K562 (cell line): ENCODE data around the gene NYAP1. TPM values are rescaled to one million over a fixed set of nuclear protein-coding genes. Genes with fewer than 3 reads are reported as not detected.

ENCODE experiments used
- ATAC-seq: fragments of 200-7000 bp; cut with Tn5 transposase; 3 replicates; pipeline ENCODE4 v1.9.1; 2020; ENCODE audit warnings: moderate library complexity
- BruUV-seq: library from RNA; stranded (reverse); fragments of 400-500 nt; replicated peaks from 2 replicates; lab custom pipeline; 2021; lab: Mats Ljungman, UMichigan
- CTCF ChIA-PET: fragments of 300-600 bp; formaldehyde crosslinking; extraction: SDS; loops from one replicate; lab custom pipeline; 2021; ENCODE audit warnings: low intra/inter-chr PET ratio; lab: Yijun Ruan, JAX
- POLR2A ChIA-PET: fragments of 300-600, 350-650 bp; sonication (Branson Sonifier 250); formaldehyde crosslinking; extraction: SDS; loops from one replicate; lab custom pipeline; 2021; ENCODE audit warnings: antibody characterized with exemption, inconsistent platforms; lab: Yijun Ruan, JAX
- DNase-seq, 4 experiments: peaks; one replicate each; pipeline versions ENCODE4 v3.0.0 to v3.0.0-alpha.2; 2011 to 2018; ENCODE audit warnings: low spot score in 3 of 4, mixed read lengths in 3 of 4; ENCODE audit errors: extremely low read depth in 1 of 4
- FAIRE-seq: peaks from 2 replicates; lab custom pipeline; 2011; peaks lifted over from hg19 to GRCh38; lab: Jason Lieb, UNC
- H2AFZ ChIP-seq: 2 replicates; pipeline ENCODE4 v1.6.0; 2011; ENCODE audit warnings: low read depth, low read length, control low read depth, inconsistent platforms
- H3K27ac ChIP-seq: fragments of 200-600 bp; 3 replicates; pipeline ENCODE4 v1.8.0; 2011; ENCODE audit warnings: low read depth, mild to moderate bottlenecking, control low read depth, inconsistent platforms, low read length, moderate library complexity, mixed read lengths; ENCODE audit errors: extremely low read depth
- H3K27me3 ChIP-seq, 2 experiments: fragments of 300-600 bp in 1 of 2; 2 replicates in 1 of 2; 3 replicates in 1 of 2; pipeline versions ENCODE4 v1.6.0 to v1.8.0; 2011; ENCODE audit warnings: inconsistent platforms in 2 of 2, low read length in 2 of 2, mild to moderate bottlenecking in 1 of 2, mixed read lengths in 1 of 2, moderate library complexity in 1 of 2; ENCODE audit not compliant: control insufficient read depth in 2 of 2, insufficient read depth in 2 of 2
- H3K36me3 ChIP-seq: fragments of 300-600 bp; 3 replicates; pipeline ENCODE4 v1.8.0; 2011; ENCODE audit warnings: mild to moderate bottlenecking, low read length, inconsistent platforms; ENCODE audit not compliant: control insufficient read depth, insufficient read depth
- H3K4me1 ChIP-seq, 2 experiments: fragments of 200-600 bp in 1 of 2; replicated peaks in 1 of 2; 2 replicates in 1 of 2; 3 replicates in 1 of 2; pipeline versions ENCODE4 v1.5.1 to v1.8.0; 2011; ENCODE audit warnings: inconsistent platforms in 2 of 2, low read length in 2 of 2, mild to moderate bottlenecking in 1 of 2, mixed read lengths in 1 of 2, moderate library complexity in 1 of 2; ENCODE audit not compliant: control insufficient read depth in 2 of 2, insufficient read depth in 2 of 2
- H3K4me2 ChIP-seq: 2 replicates; pipeline ENCODE4 v1.6.1; 2011; ENCODE audit warnings: low read length, control low read depth, inconsistent platforms, mixed read lengths; ENCODE audit not compliant: insufficient read depth
- H3K4me3 ChIP-seq: fragments of 200-600 bp; sonication (generic), shearing (Covaris generic); 2 replicates; pipeline ENCODE4 v1.5.1; 2016; ENCODE audit warnings: control low read depth, inconsistent platforms
- H3K79me2 ChIP-seq: fragments of 200-600 bp; 3 replicates; pipeline ENCODE4 v1.8.0; 2011; ENCODE audit warnings: low read length, inconsistent platforms; ENCODE audit not compliant: control insufficient read depth, insufficient read depth
- H3K9ac ChIP-seq, 2 experiments: 2 replicates each; pipeline versions ENCODE4 v1.6.0 to v1.6.1; 2011; ENCODE audit warnings: low read depth in 2 of 2, low read length in 2 of 2, control low read depth in 1 of 2, inconsistent platforms in 1 of 2, mild to moderate bottlenecking in 1 of 2, mixed read lengths in 1 of 2; ENCODE audit not compliant: insufficient read depth in 1 of 2
- H3K9me1 ChIP-seq: one replicate; pipeline ENCODE4 v1.6.0; 2011; ENCODE audit warnings: inconsistent platforms, mild to moderate bottlenecking, low read length, moderate library complexity; ENCODE audit not compliant: control insufficient read depth, insufficient read depth
- H3K9me3 ChIP-seq: replicated peaks from 2 replicates; pipeline ENCODE4 v1.5.1; 2011; ENCODE audit warnings: low read depth, low read length, inconsistent platforms; ENCODE audit not compliant: control insufficient read depth, insufficient read depth
- H4K20me1 ChIP-seq: replicated peaks from 2 replicates; pipeline ENCODE4 v1.6.1; 2011; ENCODE audit warnings: low read length, inconsistent platforms, mixed read lengths; ENCODE audit not compliant: control insufficient read depth, insufficient read depth
- CTCF ChIP-seq, 3 experiments: IDR thresholded peaks in 2 of 3; conservative IDR thresholded peaks in 1 of 3; 2 replicates each; pipeline ENCODE4 v1.5.1; 2011 to 2012; ENCODE audit warnings: low read length in 3 of 3, mild to moderate bottlenecking in 3 of 3, control low read depth in 2 of 3, improper control_type of control experiment in 1 of 3, inconsistent platforms in 1 of 3, low read depth in 1 of 3, mixed read lengths in 1 of 3, moderate library complexity in 1 of 3; ENCODE audit not compliant: insufficient read depth in 2 of 3
- POLR2H ChIP-seq: IDR thresholded peaks from 2 replicates; pipeline ENCODE4 v1.6.1; 2016; ENCODE audit warnings: missing genetic modification characterization, low read depth, mild to moderate bottlenecking, control low read depth, missing compliant biosample characterization, moderate library complexity
- RAD21 ChIP-seq, 2 experiments: fragments of 250-450 bp in 1 of 2; fragments of 450-650 bp in 1 of 2; sonication (Bioruptor Pico) in 1 of 2; formaldehyde crosslinking in 1 of 2; IDR thresholded peaks in 1 of 2; conservative IDR thresholded peaks in 1 of 2; 2 replicates each; pipeline versions ENCODE4 v1.4.0 to v1.8.0; 2020 to 2022; ENCODE audit warnings: mild to moderate bottlenecking in 2 of 2, moderate library complexity in 1 of 2
- RNF219 ChIP-seq: fragments of 250-450 bp; sonication (Bioruptor Pico); IDR thresholded peaks from 2 replicates; pipeline ENCODE4 v1.5.0; 2022; ENCODE audit warnings: mild to moderate bottlenecking
- WGBS: fragments of 100-300 bp; shearing (Covaris generic); methylation state at CpG from one replicate; pipeline ENCODE4 v1.1.6; 2016; ENCODE audit warnings: low coverage, mixed read lengths; ENCODE audit not compliant: insufficient coverage; ENCODE audit errors: missing lambda C conversion rate; 5-methylcytosine and 5-hydroxymethylcytosine counted together
- in situ Hi-C: fragments of 300-500 bp; cut with MboI; formaldehyde crosslinking; loops from 4 replicates; pipeline ENCODE4 v1.15.0; 2018; ENCODE audit warnings: inconsistent platforms, mixed read lengths
- intact Hi-C: fragments of 100-400 bp; cut with micrococcal nuclease; formaldehyde crosslinking; loops from 2 replicates; pipeline ENCODE4 v1.14.2; 2022
- polyA plus RNA-seq, 8 experiments: library from polyadenylated mRNA; depleted of rRNA in 4 of 8; stranded (reverse) in 5 of 8; unstranded in 3 of 8; fragments of >200 nt; fragmentation: Nextera tagmentation in 2 of 8; fragmentation: Illumina TruSeq in 1 of 8; extraction: Ambion mirVana in 2 of 8; extraction: Trizol in 1 of 8; gene quantifications; 2 replicates each; pipeline versions ENCODE4 v1.2.1 to v1.2.3, GENCODE V29; 2011 to 2014; ENCODE audit warnings: inconsistent platforms in 1 of 8, missing spikeins in 1 of 8
- total RNA-seq, 7 experiments: library from RNA; depleted of rRNA in 6 of 7; stranded (reverse); fragments of >200 nt in 6 of 7; fragmentation: Illumina TruSeq in 2 of 7; extraction: Trizol in 2 of 7; gene quantifications; 2 replicates each; pipeline versions ENCODE4 v1.2.1 to v1.2.3, GENCODE V29; 2011 to 2021; ENCODE audit warnings: low replicate concordance in 1 of 7

The NYAP1 gene
- total and polyA plus RNA-seq, 9 of the 15 experiments (the other 6 are each of a cell fraction or from before 2014, with no cell fraction given) = 0.11 to 0.88 (median 0.22) TPM; not detected in 2

- Histone ChIP-seq H3K4me2 (no peak overlapping the region), H3K9me3 (no peaks in the 10 kb centered on the region), H3K4me1 (peaks cover 3 to 11% of the 10 kb centered on the region in 2 experiments; a peak in 3 of 5 replicates), H3K4me3 (no peak overlapping the region), H3K36me3 (no peaks in the 10 kb centered on the region), H2AFZ (no peak overlapping the region), H3K79me2 (no peaks in the 10 kb centered on the region), H3K9ac (no peak overlapping the region; a peak in 1 of 4 replicates), H3K27ac (no peak overlapping the region), H4K20me1 (no peaks in the 10 kb centered on the region), H3K27me3 (no peaks in the 10 kb centered on the region), H3K9me1 (no peaks in the 10 kb centered on the region)
- WGBS = 93% methylated on average over 13 of the region's 14 CpGs
- ATAC-seq (peak; percentile 66), DNase-seq (peak in 1 of 4 experiments; percentile 29), FAIRE-seq (no peak)
- intact Hi-C loops (no loop called here), in situ Hi-C loops (loop anchor here (25.0 kb wide), 1 partner anchor 106 kb away; the partner anchor contains the start of gene SAP25)
- no TSS peak for BruUV-seq
- ChIA-PET POLR2A (no interaction called here), CTCF (no interaction called here)
- TF ChIP-seq RAD21 (CRISPR knock-in tag; conservative IDR thresholded peaks at IDR 0.05 in 1 of 2, IDR thresholded peaks at IDR 0.05 in 1 of 2) = 0 out of 4 replicates have a peak, but pooled peaks of 1 of the 2 experiments have one; percentile 29
- no peak for TF ChIP-seq RNF219 (CRISPR knock-in tag)
- TF ChIP-seq CTCF (IDR thresholded peaks at IDR 0.05 in 2 of 3, conservative IDR thresholded peaks at IDR 0.05 in 1 of 3; ENCODE audit: insufficient read depth in 2 of 3, low read depth in 1 of 3, low read length in 3 of 3) = peak; percentile 16 to 32 (median 29); a peak in 3 of 6 replicates
- TF ChIP-seq POLR2H (tag) = no peak
Observed at GRCh38 chr7:100456562-100456961, 27.2 kb upstream of the NYAP1 start.
